CD4-positive, alpha-beta T cell treated with Interferon alpha-2 for 1 hour (primary cell): Measurements from ENCODE around the gene PRR7.

Experiments used
- DNase-seq, 2 donors: peaks; one replicate each; pipeline ENCODE4 v3.0.0-alpha.2; 2020 to 2022

The PRR7 gene

DNA sequence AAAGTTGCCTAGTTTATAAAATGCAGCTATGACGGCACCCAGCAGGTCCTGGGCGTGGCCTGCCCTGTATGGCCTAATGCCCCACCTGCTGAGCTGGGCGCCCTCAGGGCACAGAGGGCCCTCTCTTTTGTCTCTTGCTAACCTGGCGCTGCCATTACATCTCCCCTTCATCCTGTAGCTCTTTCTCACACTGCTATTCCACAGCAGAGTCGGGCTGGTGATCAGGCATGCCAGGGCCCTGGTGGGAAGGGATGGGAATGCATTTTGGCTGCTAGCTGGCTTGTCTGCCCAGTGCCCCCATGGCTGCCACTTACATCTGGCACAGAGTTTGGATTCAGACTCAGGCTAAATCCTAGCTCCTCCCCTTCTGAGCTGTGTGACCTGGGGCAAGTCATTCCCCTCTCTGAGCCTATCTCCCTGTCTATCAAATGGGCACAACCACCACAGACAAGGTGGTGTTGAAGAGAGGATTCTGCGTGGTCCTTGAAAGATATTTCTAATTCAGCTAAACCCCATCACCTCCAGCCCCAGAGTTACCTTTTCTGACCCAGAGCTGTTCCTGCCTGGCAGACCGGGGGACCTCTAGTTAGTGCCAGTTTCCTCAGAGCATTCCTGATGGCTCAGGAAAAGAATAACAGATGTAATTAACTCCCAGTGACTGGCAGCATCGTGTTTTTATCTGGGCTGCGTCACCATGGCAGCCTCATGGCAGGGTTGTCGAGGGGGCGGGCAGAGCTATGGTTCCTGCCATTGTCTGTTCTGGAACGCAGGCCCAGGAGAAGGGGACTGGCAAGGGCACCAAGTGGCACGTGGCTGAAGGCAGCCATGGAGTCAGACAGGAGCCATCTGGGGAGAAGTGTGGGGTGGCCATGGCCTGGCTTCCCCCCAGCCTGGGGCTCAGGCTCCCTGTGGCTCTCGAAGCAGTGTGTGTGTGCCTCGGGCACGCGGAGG is 6.3 kb downstream of the PRR7 start:
- no peak for DNase-seq

GRCh38 chr5:177453852-177454396 is 7.3 kb downstream of the PRR7 start:
- peak in 1 of 2 donors; percentile 50 for DNase-seq

DNA sequence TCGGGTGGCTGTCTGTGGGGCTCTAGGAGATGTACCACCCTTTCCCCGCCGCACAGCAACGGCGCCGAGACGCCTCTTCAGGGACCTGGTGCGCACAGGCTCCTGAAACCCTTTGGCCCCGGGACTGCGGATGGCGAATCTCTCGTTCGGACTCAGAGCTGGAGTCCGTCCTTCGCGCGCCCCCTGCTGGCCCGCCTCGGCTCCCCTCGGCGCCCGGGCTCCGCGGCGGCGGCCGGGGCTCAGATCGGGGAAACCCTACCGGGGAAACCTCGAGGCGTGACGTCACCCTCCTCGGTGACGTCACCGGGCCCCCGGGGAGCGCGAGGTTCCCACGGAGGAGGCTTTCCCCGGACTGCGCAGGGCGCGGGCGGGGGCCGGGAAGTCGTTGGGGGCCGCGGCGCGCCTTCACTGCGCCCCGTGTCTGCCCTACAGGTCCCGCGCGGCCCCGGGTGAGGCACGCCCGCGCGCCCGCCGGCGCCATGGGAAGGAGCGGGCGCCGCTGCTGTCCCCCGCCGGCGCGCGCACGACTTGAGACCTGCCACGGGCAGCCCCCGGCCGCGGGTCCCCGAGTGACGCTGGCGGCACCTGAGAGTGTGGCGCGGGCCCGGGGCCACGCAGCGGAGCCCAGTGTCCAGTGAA is 7.9 kb downstream of the PRR7 start:
- DNase-seq: peak; percentile 94 to 97

DNA sequence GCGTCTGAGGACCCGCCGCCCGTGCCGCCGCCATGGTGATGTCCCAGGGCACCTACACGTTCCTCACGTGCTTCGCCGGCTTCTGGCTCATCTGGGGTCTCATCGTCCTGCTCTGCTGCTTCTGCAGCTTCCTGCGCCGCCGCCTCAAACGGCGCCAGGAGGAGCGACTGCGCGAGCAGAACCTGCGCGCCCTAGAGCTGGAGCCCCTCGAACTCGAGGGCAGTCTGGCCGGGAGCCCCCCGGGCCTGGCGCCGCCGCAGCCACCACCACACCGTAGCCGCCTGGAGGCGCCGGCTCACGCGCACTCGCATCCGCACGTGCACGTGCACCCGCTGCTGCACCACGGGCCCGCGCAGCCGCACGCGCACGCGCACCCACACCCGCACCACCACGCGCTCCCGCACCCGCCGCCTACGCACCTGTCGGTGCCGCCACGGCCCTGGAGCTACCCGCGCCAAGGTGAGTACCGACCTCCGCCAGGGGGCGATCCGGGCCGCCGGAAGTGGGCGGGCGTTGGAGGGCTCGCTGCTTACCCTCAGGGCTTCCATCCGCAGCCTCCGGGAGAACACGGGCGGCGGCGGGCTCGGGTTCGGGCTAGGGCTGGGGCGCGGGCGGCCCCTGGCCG is 8.5 kb downstream of the PRR7 start:
- DNase-seq: peak; percentile 90 to 93

DNA sequence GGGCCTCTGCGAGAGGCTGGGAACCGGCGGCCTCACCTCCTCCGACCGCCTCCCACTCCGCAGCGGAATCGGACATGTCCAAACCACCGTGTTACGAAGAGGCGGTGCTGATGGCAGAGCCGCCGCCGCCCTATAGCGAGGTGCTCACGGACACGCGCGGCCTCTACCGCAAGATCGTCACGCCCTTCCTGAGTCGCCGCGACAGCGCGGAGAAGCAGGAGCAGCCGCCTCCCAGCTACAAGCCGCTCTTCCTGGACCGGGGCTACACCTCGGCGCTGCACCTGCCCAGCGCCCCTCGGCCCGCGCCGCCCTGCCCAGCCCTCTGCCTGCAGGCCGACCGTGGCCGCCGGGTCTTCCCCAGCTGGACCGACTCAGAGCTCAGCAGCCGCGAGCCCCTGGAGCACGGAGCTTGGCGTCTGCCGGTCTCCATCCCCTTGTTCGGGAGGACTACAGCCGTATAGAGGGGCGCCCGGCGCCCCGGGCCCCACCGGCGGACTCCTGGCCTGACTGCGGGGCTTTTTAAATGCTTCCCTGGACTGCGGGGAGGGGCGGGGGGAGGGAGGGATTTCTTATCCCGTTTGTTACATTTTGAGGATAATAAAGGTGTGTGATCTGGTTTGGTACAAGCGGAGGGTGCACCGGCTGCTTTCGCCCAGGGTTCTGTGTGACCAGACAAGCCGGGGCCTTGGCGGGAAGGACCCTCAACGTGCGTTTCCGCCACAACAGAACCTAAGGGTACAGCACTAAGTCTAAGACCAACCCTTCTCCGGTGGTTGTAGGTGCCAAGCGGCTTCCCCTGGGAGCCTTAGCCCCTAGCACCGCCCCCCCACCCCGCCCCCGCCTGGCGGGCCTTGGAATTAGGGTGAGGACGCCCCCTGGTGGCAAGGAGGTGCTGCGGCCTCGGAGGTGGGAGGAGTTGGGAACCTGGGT is 9.3 kb downstream of the PRR7 start:
- peak; percentile 91 to 94 for DNase-seq

- no peak for DNase-seq
Observed at GRCh38 chr5:177456591-177456964, 10.0 kb downstream of the PRR7 start.

GRCh38 chr5:177456976-177457851 is 10.6 kb downstream of the PRR7 start:
- peak; percentile 79 to 86 for DNase-seq

GRCh38 chr5:177457852-177458681 is 11.5 kb downstream of the PRR7 start:
- DNase-seq: no peak

DNA sequence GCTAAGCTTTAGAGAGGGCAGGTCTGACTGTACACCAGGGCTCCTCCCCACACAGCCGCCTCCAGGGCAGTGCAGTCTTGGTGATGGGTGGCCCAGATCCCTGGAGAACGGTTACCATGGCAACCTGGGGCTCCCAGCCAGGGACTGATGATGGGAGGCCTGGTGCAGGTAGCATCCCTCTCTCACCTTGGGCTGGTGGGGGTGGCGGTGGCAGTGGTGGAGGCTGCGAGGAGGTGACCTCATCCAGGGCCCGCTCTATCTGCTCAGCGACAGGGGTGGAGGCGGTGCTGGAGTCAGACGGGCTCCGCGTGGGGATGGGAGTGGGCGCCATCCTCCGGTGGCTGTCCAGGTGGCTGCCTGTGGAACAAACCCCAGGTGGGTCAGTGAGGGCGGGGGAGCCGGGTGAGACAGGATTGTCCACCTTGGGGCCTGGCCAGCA is 12.3 kb downstream of the PRR7 start:
- DNase-seq: no peak

DNA sequence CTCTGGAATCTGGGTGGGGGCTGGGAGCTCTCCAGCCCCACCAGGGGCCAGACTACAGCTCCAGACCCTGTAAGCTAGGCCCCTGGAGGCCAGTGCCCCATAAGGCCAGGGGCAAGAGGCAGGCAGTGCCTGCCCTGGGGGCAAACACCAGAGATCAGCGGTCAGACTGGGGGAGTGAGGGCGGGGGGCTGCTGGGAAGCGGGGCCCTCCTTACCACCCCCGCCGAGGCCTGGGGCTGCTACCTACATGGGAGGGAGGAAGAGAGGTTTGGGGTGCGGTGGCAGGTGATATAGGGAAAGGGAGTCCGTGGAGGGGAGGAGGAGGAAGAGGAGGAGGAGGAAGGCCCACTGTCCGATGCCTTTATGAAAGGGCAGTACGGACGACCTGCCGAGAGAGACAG is 12.7 kb downstream of the PRR7 start:
- DNase-seq: no peak

- no peak for DNase-seq
Observed at GRCh38 chr5:177459819-177460628, 13.4 kb downstream of the PRR7 start.

DNA sequence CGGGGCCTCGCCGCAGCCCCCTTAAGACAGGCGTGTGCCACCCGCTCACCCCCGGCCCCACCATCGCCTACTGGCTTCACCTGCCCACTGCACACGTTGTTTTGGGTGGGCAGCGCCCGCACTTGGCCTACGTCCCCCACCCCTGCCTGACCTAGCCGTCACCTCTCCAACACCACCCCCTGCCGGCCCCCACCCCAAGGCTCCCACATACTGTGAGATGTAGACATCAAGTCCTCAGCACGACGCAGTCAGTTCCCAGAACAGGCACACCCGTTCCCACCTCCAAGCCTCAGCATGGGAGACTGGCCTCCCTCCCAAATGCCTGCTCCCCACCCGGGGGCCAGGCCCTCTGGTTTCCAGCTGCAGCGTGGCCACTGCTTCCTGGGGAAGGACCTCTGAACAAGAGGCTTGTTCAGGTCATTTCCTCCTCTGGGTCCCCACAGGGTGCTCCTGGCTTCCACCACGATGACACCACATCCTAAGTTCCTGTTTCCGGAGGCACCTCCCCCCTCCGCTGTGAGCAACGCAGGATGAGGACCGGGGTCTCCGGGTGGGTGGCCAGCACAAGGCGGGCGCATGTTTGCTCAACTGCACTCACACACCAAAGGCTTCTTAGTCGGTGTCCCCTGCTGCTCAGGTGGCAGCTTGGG is 15.5 kb downstream of the PRR7 start:
- DNase-seq: peak in 1 of 2 donors; percentile 42

GRCh38 chr5:177465044-177465443 is 18.4 kb downstream of the PRR7 start:
- no peak for DNase-seq

DNA sequence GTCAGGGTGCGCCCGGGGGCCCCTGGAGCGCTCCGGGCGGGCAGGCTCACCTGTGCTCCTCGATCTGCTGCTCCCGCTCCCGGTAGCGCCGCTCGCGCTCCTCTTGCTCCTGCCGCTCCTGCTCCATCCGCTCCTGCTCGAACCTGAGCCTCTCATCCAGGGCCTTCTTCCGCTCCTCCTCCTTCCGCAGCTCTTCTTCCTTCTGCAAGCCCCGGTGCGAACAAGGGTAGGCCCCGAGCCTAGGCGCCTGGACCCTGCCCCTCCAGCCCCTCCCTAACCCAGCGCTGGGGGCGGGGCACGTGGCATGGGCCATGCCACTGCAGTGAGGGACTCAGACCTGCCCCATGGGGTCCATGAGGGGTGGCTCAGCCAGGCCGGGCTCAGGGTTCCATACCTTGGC is 20.2 kb downstream of the PRR7 start:
- DNase-seq: no peak

DNA sequence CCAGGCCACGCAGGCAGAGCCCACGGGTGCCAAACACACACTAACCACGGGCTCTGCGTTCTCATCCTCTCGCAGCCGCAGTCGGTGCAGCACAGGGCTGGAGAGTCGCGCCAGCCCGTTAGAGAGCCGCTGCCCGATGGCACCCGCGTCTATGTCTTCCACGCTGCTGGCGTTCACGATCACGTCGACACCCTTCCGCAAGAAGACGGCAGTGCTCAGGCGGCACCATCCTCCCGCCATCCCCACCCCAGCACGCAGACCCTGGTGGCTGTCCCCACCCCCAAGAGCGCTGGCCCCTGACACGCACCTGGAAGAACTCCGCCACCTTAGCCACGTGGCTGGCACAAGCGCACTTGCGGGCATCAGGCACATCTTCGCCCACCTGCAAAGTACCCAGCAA is 20.8 kb downstream of the PRR7 start:
- no peak for DNase-seq

- no peak for DNase-seq
Observed at GRCh38 chr5:177468329-177468684, 21.7 kb downstream of the PRR7 start.

- DNase-seq: no peak
Observed at GRCh38 chr5:177468685-177469628, 22.3 kb downstream of the PRR7 start.
